Measurements from ENCODE around the gene KANSL1. TPM values are rescaled to one million over a fixed set of nuclear protein-coding genes. Genes with fewer than 3 reads are reported as not detected.

The KANSL1 gene
- total RNA-seq, 1 experiment from 2014 or later = 52.5 TPM

DNA sequence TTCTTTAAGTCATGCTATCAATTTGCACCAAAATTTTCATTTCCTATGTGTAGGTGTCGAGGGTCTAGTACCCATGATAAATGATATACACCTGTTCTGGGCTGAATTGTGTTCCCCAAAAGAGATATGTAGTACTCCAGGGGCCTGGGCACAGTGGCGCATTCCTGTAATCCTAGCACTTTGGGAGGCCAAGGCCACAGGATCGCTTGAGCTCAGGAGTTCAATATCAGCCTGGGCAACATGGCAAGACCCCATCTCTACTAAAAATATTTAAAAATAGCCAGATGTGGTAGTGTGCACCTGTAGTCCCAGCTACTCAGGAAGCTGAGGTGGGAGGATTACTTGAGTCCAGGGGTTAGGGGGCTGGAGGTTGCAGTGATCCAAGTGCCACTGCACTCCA is 23.5 kb upstream of the KANSL1 start:
- TF ChIP-seq, protein P1, sequence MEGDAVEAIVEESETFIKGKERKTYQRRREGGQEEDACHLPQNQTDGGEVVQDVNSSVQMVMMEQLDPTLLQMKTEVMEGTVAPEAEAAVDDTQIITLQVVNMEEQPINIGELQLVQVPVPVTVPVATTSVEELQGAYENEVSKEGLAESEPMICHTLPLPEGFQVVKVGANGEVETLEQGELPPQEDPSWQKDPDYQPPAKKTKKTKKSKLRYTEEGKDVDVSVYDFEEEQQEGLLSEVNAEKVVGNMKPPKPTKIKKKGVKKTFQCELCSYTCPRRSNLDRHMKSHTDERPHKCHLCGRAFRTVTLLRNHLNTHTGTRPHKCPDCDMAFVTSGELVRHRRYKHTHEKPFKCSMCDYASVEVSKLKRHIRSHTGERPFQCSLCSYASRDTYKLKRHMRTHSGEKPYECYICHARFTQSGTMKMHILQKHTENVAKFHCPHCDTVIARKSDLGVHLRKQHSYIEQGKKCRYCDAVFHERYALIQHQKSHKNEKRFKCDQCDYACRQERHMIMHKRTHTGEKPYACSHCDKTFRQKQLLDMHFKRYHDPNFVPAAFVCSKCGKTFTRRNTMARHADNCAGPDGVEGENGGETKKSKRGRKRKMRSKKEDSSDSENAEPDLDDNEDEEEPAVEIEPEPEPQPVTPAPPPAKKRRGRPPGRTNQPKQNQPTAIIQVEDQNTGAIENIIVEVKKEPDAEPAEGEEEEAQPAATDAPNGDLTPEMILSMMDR (conservative IDR thresholded peaks at IDR 0.05) = no peak
- no peak for TF ChIP-seq EZH2 (IDR thresholded peaks at IDR 0.05; ENCODE audit: low read depth)
- BruUV-seq (replicated peaks) = no TSS peak
- Histone ChIP-seq H3K9me3 (ENCODE audit: insufficient read depth, low read depth) (no peaks in the 10 kb centered on the region), H3K27me3 (ENCODE audit: insufficient read depth, low read depth) (no peaks in the 10 kb centered on the region), H3K4me2 (no peak overlapping the region), H3K4me1 (replicated peaks; ENCODE audit: insufficient read depth) (no peaks in the 10 kb centered on the region), H3K27ac (no peak overlapping the region), H3K36me3 (ENCODE audit: low read depth) (peaks cover 6% of the 10 kb centered on the region; the same call in 1 of the 2 replicates), H4K20me1 (ENCODE audit: insufficient read depth) (peaks cover 34% of the 10 kb centered on the region; the same call in 1 of the 2 replicates), H3K4me3 (no peak overlapping the region), H3K79me2 (ENCODE audit: low read depth) (no peaks in the 10 kb centered on the region; the same call in 1 of the 2 replicates), H3F3A (ENCODE audit: insufficient read depth, low read depth) (peaks cover 10% of the 10 kb centered on the region; the same call in 1 of the 2 replicates), H2AFZ (no peak overlapping the region), H3K9me2 (ENCODE audit: insufficient read depth) (no peaks in the 10 kb centered on the region)
- intact Hi-C loops (cut with micrococcal nuclease; ENCODE audit: unreplicated experiment) = no loop called here
- DNase-seq = no peak
- ChIA-PET CTCF (interaction anchor here (0.6 kb wide), 2 partner anchors 166 to 181 kb away, joined by 3 to 4 read pairs; no protein-coding TSS in a partner anchor), POLR2A (ENCODE audit: unreplicated experiment) (interaction anchor here (0.6 kb wide), 1 partner anchor 1433 kb away, joined by 7 read pairs; no protein-coding TSS in a partner anchor)

DNA sequence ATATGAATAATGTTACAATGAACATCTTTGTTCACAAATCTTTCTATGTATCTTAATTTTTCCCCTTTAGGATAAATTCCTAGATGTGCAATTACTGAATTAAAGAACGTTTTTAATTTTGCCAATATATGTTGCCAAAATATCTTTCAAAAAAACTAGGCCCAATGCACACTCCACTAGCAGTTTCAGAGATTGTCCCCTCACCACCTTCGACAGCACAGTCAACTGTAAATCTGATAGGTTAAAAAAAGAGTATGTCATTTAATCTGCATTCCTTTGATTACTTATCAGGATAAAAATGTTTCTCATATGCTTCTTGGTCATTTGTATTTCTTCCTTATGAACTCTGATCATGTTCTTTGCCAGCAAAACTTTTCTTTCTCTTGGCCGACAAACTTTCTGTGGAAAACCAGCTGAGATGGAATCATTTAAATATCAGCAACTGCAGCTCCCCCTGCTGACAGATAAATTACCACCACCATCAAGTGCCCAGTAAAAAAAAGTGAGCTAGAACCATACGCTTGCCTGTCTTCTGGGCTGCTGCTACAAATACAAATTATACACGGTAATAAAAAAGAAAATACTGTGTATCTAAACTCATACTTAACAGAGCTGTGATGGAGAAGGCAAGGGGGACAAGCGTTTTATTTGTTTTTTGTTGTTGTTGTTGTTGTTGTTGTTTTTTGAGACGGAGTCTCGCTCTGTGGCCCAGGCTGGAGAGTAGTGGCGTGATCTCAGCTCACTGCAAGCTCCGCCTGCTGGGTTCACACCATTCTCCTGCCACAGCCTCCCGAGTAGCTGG is 19.6 kb upstream of the KANSL1 start:
- Histone ChIP-seq H3K79me2 (ENCODE audit: low read depth) (peaks cover 10% of the 10 kb centered on the region), H2AFZ (no peak overlapping the region), H3K4me2 (no peak overlapping the region), H3K27ac (no peak overlapping the region), H3K4me3 (no peak overlapping the region), H3K36me3 (ENCODE audit: low read depth) (no peaks in the 10 kb centered on the region; the same call in none of the 2 replicates), H4K20me1 (ENCODE audit: insufficient read depth) (peaks cover 35% of the 10 kb centered on the region; the same call in 1 of the 2 replicates), H3K9me3 (ENCODE audit: insufficient read depth, low read depth) (no peaks in the 10 kb centered on the region), H3K27me3 (ENCODE audit: insufficient read depth, low read depth) (no peaks in the 10 kb centered on the region), H3K4me1 (replicated peaks; ENCODE audit: insufficient read depth) (no peaks in the 10 kb centered on the region), H3F3A (ENCODE audit: insufficient read depth, low read depth) (peaks cover 10% of the 10 kb centered on the region; the same call in 1 of the 2 replicates), H3K9me2 (ENCODE audit: insufficient read depth) (no peaks in the 10 kb centered on the region)
- TF ChIP-seq, protein P1 (conservative IDR thresholded peaks at IDR 0.05) = peak; percentile 85
- TF ChIP-seq EZH2 (IDR thresholded peaks at IDR 0.05; ENCODE audit: low read depth) = no peak
- no TSS peak for BruUV-seq (replicated peaks)
- intact Hi-C loops (cut with micrococcal nuclease; ENCODE audit: unreplicated experiment) = loop anchor here (5.0 kb wide), 2 partner anchors 171 to 211 kb away; no protein-coding TSS in a partner anchor
- ChIA-PET POLR2A (ENCODE audit: unreplicated experiment) (interaction anchor here (0.6 kb wide), 1 partner anchor 49 kb away, joined by 9 read pairs; no protein-coding TSS in a partner anchor), CTCF (interaction anchor here (0.6 to 2.0 kb wide), 12 partner anchors 11 to 208 kb away, joined by 3 to 17 read pairs (median 5); partner anchors contain the start of gene KANSL1)
- peak; percentile 22 to 46 for DNase-seq

DNA sequence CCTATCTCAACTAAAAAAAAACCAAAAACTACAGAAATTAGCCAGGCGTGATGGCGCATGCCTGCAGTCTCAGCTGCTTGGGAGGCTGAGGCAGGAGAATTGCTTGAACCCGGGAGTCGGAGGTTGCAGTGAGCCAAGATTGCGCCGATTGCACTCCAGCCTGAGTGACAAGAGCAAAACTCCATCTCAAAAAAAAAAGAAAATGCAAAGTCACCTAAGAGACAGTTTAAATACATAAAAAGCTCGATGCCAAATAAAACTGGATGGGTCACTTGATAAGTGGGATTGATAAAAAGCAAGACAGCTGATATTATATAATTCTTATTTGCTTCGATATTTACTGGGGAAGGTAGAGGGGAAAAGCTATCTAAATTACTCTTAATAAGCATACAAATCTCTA is 15.8 kb upstream of the KANSL1 start:
- Histone ChIP-seq H2AFZ (no peak overlapping the region), H3K36me3 (ENCODE audit: low read depth) (peaks cover 6% of the 10 kb centered on the region; the same call in 1 of the 2 replicates), H3K4me3 (no peak overlapping the region), H3F3A (ENCODE audit: insufficient read depth, low read depth) (no peaks in the 10 kb centered on the region), H3K4me2 (no peak overlapping the region), H3K9me2 (ENCODE audit: insufficient read depth) (no peaks in the 10 kb centered on the region), H4K20me1 (ENCODE audit: insufficient read depth) (peaks cover 21% of the 10 kb centered on the region; the same call in 1 of the 2 replicates), H3K4me1 (replicated peaks; ENCODE audit: insufficient read depth) (no peaks in the 10 kb centered on the region), H3K27ac (no peak overlapping the region), H3K79me2 (ENCODE audit: low read depth) (peaks cover 42% of the 10 kb centered on the region), H3K9me3 (ENCODE audit: insufficient read depth, low read depth) (no peaks in the 10 kb centered on the region; the same call in 1 of the 2 replicates), H3K27me3 (ENCODE audit: insufficient read depth, low read depth) (no peaks in the 10 kb centered on the region)
- CTCF ChIA-PET = no interaction called here
- POLR2A ChIA-PET (ENCODE audit: unreplicated experiment) = no interaction called here
- TF ChIP-seq, protein P1 (conservative IDR thresholded peaks at IDR 0.05) = no peak
- TF ChIP-seq EZH2 (IDR thresholded peaks at IDR 0.05; ENCODE audit: low read depth) = no peak
- intact Hi-C loops (cut with micrococcal nuclease; ENCODE audit: unreplicated experiment) = no loop called here
- no TSS peak for BruUV-seq (replicated peaks)
- no peak for DNase-seq

Measured in PC-9 (cell line).